ENCODE data around the gene TRABD2B. TPM values are rescaled to one million over a fixed set of nuclear protein-coding genes. Genes with fewer than 3 reads are reported as not detected.
A peak's percentile ranks its signal among the peaks of the same experiment; 100 is the strongest.

The TRABD2B gene
- total RNA-seq, 1 experiment from 2014 or later: 0.96 TPM

- intact Hi-C loops (cut with micrococcal nuclease): no loop called here
- ChIA-PET POLR2A (interaction anchor here (0.6 to 4.4 kb wide), 7 partner anchors 9 to 588 kb away, joined by 3 to 58 read pairs (median 6); partner anchors contain the start of gene TRABD2B), CTCF (interaction anchor here (0.6 to 7.4 kb wide), 9 partner anchors 9 to 665 kb away, joined by 3 to 65 read pairs (median 4); partner anchors contain the start of gene TRABD2B)
- H3K4me3 Mint-ChIP-seq (ENCODE audit: unreplicated experiment): peak overlapping the region; percentile 26
- H3K27ac Mint-ChIP-seq (ENCODE audit: low read depth, unreplicated experiment): peak overlapping the region; percentile 95
- BruUV-seq (replicated peaks): no TSS peak
- peak; percentile 42 for DNase-seq (ENCODE audit: unreplicated experiment)
- no peak for TF ChIP-seq CTCF (IDR thresholded peaks at IDR 0.05; ENCODE audit: unreplicated experiment)
- no peaks in the 10 kb centered on the region for H3K9me3 Mint-ChIP-seq (ENCODE audit: unreplicated experiment)
- H3K36me3 Mint-ChIP-seq (ENCODE audit: insufficient read depth, unreplicated experiment): no peaks in the 10 kb centered on the region
- H3K4me1 Mint-ChIP-seq (ENCODE audit: insufficient read depth, unreplicated experiment): peaks cover 31% of the 10 kb centered on the region
- no peaks in the 10 kb centered on the region for H3K27me3 Mint-ChIP-seq (ENCODE audit: insufficient read depth, unreplicated experiment)
These were observed 20.5 kb upstream of the TRABD2B start for GRCh38 chr1:48017716-48018115.

GRCh38 chr1:48016515-48016914 is 19.3 kb upstream of the TRABD2B start:
- no peak for DNase-seq (ENCODE audit: unreplicated experiment)
- Mint-ChIP-seq H3K27me3 (ENCODE audit: insufficient read depth, unreplicated experiment) (no peaks in the 10 kb centered on the region), H3K9me3 (ENCODE audit: unreplicated experiment) (no peaks in the 10 kb centered on the region), H3K27ac (ENCODE audit: low read depth, unreplicated experiment) (no peak overlapping the region), H3K4me1 (ENCODE audit: insufficient read depth, unreplicated experiment) (peaks cover 31% of the 10 kb centered on the region), H3K4me3 (ENCODE audit: unreplicated experiment) (no peak overlapping the region), H3K36me3 (ENCODE audit: insufficient read depth, unreplicated experiment) (no peaks in the 10 kb centered on the region)
- intact Hi-C loops (cut with micrococcal nuclease): no loop called here
- no TSS peak for BruUV-seq (replicated peaks)
- CTCF ChIA-PET: interaction anchor here (0.6 to 7.4 kb wide), 5 partner anchors 8 to 592 kb away, joined by 3 to 65 read pairs (median 6); partner anchors contain the start of gene TRABD2B
- no peak for TF ChIP-seq CTCF (IDR thresholded peaks at IDR 0.05; ENCODE audit: unreplicated experiment)
- POLR2A ChIA-PET: interaction anchor here (0.5 to 4.4 kb wide), 4 partner anchors 9 to 288 kb away, joined by 3 to 58 read pairs (median 11); no protein-coding TSS in a partner anchor

DNA sequence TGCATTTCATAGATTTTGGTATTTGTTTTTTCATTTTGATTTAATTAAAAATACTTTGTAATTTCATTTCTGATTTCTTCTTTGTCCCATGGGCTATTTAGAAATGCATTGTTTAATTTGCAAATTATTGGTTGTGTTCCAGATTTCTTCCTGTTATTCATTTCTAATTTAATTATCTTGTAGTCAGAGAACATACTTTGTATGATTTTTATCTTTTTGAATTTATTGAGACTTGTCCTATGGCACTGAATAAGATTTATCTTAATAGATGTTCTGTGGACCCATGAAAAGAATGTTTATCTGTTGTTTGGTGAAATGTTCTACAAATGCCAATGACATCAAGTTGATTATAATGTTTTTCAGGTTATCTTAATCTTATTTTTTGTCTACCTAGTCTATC is 16.1 kb upstream of the TRABD2B start:
- DNase-seq (ENCODE audit: unreplicated experiment): no peak
- intact Hi-C loops (cut with micrococcal nuclease): no loop called here
- no peaks in the 10 kb centered on the region for H3K36me3 Mint-ChIP-seq (ENCODE audit: insufficient read depth, unreplicated experiment)
- CTCF ChIA-PET: no interaction called here
- TF ChIP-seq CTCF (IDR thresholded peaks at IDR 0.05; ENCODE audit: unreplicated experiment): no peak
- H3K27me3 Mint-ChIP-seq (ENCODE audit: insufficient read depth, unreplicated experiment): no peaks in the 10 kb centered on the region
- no peak overlapping the region for H3K27ac Mint-ChIP-seq (ENCODE audit: low read depth, unreplicated experiment)
- BruUV-seq (replicated peaks): no TSS peak
- no peaks in the 10 kb centered on the region for H3K9me3 Mint-ChIP-seq (ENCODE audit: unreplicated experiment)
- peaks cover 10% of the 10 kb centered on the region for H3K4me1 Mint-ChIP-seq (ENCODE audit: insufficient read depth, unreplicated experiment)
- POLR2A ChIA-PET: no interaction called here
- H3K4me3 Mint-ChIP-seq (ENCODE audit: unreplicated experiment): no peak overlapping the region

DNA sequence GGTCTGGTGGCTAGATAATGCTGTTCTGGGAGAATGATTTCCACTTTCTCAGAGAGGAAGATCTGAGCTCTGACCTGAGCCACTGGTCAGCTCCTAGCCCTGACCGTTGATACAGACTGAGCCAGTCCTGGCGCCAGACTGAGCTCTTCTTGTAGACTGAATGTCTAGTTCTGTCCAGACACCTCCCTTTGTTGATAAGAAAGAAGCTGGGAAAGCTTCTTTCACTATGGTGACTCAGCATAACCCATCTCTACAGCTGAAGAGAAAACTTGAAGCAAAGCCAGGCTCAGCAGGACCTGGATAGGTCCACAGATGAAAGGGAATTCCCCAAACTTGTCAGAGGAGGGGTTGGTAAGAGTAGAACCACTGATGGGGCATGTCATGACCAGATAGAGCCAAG is 9.9 kb upstream of the TRABD2B start:
- intact Hi-C loops (cut with micrococcal nuclease): no loop called here
- ChIA-PET POLR2A (interaction anchor here (0.6 to 4.8 kb wide), 6 partner anchors 9 to 54 kb away, joined by 3 to 58 read pairs (median 4); no protein-coding TSS in a partner anchor), CTCF (interaction anchor here (0.7 to 4.8 kb wide), 5 partner anchors 9 to 86 kb away, joined by 3 to 56 read pairs (median 29); partner anchors contain the start of gene TRABD2B)
- no peaks in the 10 kb centered on the region for H3K36me3 Mint-ChIP-seq (ENCODE audit: insufficient read depth, unreplicated experiment)
- no peak for TF ChIP-seq CTCF (IDR thresholded peaks at IDR 0.05; ENCODE audit: unreplicated experiment)
- DNase-seq (ENCODE audit: unreplicated experiment): peak; percentile 79
- H3K27me3 Mint-ChIP-seq (ENCODE audit: insufficient read depth, unreplicated experiment): no peaks in the 10 kb centered on the region
- H3K4me1 Mint-ChIP-seq (ENCODE audit: insufficient read depth, unreplicated experiment): peaks cover 9% of the 10 kb centered on the region
- H3K4me3 Mint-ChIP-seq (ENCODE audit: unreplicated experiment): no peak overlapping the region
- no peak overlapping the region for H3K27ac Mint-ChIP-seq (ENCODE audit: low read depth, unreplicated experiment)
- no peaks in the 10 kb centered on the region for H3K9me3 Mint-ChIP-seq (ENCODE audit: unreplicated experiment)
- no TSS peak for BruUV-seq (replicated peaks)
